Activated naive CD8-positive, alpha-beta T cell treated with anti-CD3 and anti-CD28 coated beads, Interleukin-2, amount 50 U/mL, for 24 hours (primary cell): ENCODE data around the gene RPL27.

Experiments used
- ATAC-seq: fragments of 150-1000 bp; cut with Tn5 transposase; one replicate; pipeline ENCODE4 v1.10.0; 2021
- DNase-seq: peaks from one replicate; pipeline ENCODE4 v3.0.0; 2021
- H3K27ac Mint-ChIP-seq: one replicate; pipeline ENCODE4 v1.8.0; 2021; ENCODE audit warnings: mild to moderate bottlenecking, mixed read lengths
- H3K27me3 Mint-ChIP-seq: one replicate; pipeline ENCODE4 v1.8.0; 2021; ENCODE audit warnings: mixed read lengths
- H3K36me3 Mint-ChIP-seq: one replicate; pipeline ENCODE4 v1.8.0; 2021; ENCODE audit warnings: low read depth, mixed read lengths
- H3K4me1 Mint-ChIP-seq: one replicate; pipeline ENCODE4 v1.8.0; 2021; ENCODE audit warnings: mixed read lengths
- H3K4me3 Mint-ChIP-seq: one replicate; pipeline ENCODE4 v1.8.0; 2021; ENCODE audit warnings: mild to moderate bottlenecking, moderate library complexity, mixed read lengths
- H3K9me3 Mint-ChIP-seq: one replicate; pipeline ENCODE4 v1.8.0; 2021; ENCODE audit warnings: mixed read lengths

RPL27 gene

GRCh38 chr17:43040655-43041054 lies 42.4 kb downstream of the RPL27 start:
- H3K4me1 Mint-ChIP-seq = no peaks in the 10 kb centered on the region
- peaks cover 16% of the 10 kb centered on the region for H3K36me3 Mint-ChIP-seq
- no peak overlapping the region for H3K4me3 Mint-ChIP-seq
- no peak overlapping the region for H3K27ac Mint-ChIP-seq
- ATAC-seq (no peak), DNase-seq (no peak)
- no peaks in the 10 kb centered on the region for H3K9me3 Mint-ChIP-seq
- no peaks in the 10 kb centered on the region for H3K27me3 Mint-ChIP-seq

DNA sequence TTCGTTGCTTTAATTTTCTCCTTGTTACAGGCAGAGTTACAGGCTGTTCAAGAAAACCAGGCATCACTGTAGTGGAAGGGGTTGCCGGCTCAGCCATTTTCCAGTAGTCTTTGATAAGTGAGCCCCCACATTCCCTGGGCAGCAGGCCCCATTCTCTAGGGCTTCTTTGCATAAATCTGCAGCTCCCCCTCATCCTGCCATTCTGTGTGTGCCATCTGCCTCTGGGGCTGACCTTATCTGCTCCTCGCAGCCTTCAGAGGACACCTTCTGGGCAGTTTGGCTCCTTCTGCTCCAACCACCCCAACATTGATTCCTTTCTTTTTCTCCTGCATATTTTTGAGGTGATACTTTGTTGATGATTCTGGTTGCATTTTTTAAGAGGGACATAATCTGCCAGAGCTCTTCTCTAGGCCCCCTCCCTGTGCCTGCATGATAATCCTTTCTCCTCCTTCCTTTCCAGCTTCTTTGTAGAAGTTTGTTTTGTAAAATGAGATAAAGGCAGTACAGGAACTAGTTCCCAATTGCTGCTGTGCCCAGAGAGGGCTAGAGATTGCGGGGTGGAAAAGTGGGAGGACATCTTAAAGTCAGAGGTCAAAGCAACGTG lies 43.9 kb downstream of the RPL27 start:
- ATAC-seq = no peak
- Mint-ChIP-seq H3K9me3 (no peaks in the 10 kb centered on the region), H3K4me3 (no peak overlapping the region), H3K27ac (no peak overlapping the region), H3K36me3 (peaks cover 22% of the 10 kb centered on the region), H3K4me1 (no peaks in the 10 kb centered on the region), H3K27me3 (no peaks in the 10 kb centered on the region)
- DNase-seq = no peak

DNA sequence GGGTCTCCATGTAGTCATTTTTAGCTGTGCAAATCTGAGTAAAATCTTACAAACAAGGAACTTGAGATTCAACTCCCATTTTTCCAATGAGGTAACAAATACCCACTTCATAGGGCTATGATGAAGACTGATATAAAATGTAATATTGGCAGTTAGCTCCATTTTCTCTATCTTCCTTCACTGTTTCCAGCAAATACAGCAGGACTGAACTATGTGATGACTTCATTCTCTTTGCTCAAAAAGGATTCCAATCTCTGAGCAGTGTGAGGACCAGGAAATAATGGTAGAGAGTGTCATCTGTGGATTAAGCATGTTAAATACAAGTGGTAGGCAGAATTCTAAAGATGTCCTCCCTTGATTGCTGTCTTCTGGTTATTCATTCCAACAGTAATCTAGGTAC lies 45.1 kb downstream of the RPL27 start:
- Mint-ChIP-seq H3K27me3 (no peaks in the 10 kb centered on the region), H3K27ac (no peak overlapping the region), H3K9me3 (no peaks in the 10 kb centered on the region), H3K4me3 (no peak overlapping the region), H3K36me3 (peaks cover 26% of the 10 kb centered on the region), H3K4me1 (no peaks in the 10 kb centered on the region)
- ATAC-seq (no peak), DNase-seq (no peak)

DNA sequence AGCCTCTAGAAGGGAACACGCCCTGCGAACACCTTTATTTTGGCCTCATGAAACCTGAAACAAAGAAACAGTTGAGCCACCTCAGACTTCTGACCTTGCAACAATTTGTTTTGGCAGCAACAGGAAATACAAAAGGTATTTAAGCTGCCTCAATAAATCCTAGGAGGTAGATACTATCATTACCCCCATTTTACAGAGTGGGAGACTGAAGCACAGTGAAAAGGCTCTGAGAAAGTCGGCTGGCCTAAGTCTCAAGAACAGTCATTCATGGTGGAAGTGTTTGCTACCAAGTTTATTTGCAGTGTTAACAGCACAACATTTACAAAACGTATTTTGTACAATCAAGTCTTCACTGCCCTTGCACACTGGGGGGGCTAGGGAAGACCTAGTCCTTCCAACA lies 45.8 kb downstream of the RPL27 start:
- no peak for ATAC-seq
- DNase-seq = no peak
- Mint-ChIP-seq H3K36me3 (peaks cover 27% of the 10 kb centered on the region), H3K9me3 (no peaks in the 10 kb centered on the region), H3K4me3 (no peak overlapping the region), H3K27me3 (no peaks in the 10 kb centered on the region), H3K27ac (no peak overlapping the region), H3K4me1 (no peaks in the 10 kb centered on the region)

GRCh38 chr17:43051969-43052368 lies 53.8 kb downstream of the RPL27 start:
- no peak for DNase-seq
- Mint-ChIP-seq H3K9me3 (no peaks in the 10 kb centered on the region), H3K27ac (no peak overlapping the region), H3K4me3 (no peak overlapping the region), H3K27me3 (no peaks in the 10 kb centered on the region), H3K4me1 (no peaks in the 10 kb centered on the region), H3K36me3 (peaks cover 59% of the 10 kb centered on the region)
- no peak for ATAC-seq
